GM19193 (cell line): ENCODE data around the gene DAB2IP.

Source experiments
- POLR2A ChIP-seq: IDR thresholded peaks from 4 replicates; pipeline ENCODE4 v1.6.1; 2011; ENCODE audit not compliant: insufficient read depth, insufficient read length; ENCODE audit errors: extremely low read depth

The DAB2IP gene

DNA sequence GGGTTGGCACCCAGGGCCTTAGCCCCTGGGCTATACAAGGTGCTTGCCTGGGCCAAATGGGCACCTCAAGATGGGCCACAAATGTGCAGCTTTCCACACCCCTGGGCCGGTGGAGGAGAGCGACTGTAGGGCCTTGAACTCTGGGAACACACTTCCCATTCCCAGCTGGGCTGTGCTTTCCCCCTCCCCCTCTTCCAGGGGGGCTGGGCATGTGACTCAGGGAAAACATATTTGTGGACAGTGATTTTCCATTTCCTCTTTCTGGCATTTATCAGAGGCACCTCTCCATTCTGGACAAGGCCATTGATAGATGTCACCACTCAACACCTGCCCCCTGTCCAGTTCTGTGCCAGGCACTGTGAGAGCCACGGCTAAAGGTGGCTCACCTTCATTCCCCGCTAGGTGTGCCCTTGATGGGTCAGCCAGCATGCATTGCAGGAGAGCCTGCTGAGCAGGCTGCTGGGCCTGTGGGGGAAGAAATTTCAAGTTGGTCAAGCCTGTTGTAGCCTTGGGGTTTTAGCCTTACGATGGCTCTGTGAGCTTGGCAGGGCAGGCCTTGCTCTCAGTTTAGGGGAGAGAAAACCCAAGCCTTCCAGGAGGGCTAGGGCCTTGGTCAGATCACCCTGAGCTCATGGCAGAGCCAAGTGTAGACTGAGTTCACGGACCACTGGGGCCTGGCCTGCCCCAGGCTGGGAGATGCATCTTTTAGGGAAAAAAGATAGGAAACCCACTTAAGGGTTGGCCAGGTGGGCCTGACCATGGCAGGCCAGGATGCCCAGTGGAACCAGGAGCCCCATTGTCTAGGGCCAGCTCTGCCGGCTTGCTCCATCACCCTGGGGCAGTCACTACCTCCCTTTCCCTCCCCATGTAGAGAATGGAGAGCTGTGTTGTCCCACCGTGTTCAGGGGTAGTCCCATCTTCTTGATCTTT is 113.9 kb downstream of the DAB2IP start:
- TF ChIP-seq POLR2A, result no peak

DNA sequence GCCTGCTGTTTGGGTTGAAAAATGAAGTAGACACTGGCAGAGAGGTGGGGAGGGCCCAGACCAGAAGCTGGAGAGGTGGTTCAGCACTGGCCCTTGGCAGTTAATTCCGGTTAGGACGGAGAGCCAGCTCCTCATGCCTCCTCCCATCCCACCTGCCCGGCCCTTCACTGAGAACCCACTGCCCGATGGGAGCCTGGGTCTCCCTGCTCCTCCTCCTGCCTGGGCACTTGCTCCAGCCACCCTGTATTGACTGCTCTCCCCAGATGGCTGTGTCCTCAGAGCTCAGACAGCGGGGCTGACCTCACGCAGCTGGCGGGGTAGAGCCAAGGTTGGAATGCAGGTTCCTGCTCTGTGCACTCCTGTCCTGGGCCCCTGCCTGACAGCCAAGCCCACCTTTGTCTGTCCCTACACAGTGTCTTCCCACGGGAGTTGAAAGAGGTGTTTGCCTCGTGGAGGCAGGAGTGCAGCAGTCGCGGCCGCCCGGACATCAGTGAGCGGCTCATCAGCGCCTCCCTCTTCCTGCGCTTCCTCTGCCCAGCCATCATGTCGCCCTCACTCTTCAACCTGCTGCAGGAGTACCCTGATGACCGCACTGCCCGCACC is 114.7 kb downstream of the DAB2IP start:
- no peak for TF ChIP-seq POLR2A

DNA sequence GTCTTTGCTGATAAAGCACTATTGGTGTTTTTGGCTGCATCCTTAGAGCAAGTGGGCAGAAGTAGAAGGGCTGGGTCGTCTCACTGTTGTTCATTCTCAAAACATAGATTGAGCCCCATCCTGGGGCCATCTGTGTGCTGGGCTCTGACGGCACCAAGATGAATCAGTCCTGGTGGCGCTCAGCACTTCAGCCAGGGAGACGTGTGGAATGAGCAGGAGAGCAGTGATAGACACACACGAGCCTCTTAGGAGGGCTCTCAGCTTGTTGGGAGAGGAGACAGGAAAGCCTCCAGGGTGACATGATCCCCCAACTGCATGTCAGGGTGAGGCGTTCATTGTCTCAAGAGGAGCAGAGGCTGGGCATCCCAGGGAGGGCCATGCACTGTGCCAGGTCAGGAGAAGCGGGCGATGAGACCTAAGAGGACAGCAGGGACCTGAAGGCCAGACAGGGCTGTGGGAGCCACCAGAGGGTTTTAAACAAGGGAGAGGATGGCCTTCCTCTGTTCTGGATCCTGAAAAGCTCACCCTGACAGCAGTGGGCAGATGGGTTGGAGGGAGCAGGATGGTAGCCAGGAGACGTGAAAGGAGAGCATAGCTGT is 115.8 kb downstream of the DAB2IP start:
- TF ChIP-seq POLR2A, result no peak

DNA sequence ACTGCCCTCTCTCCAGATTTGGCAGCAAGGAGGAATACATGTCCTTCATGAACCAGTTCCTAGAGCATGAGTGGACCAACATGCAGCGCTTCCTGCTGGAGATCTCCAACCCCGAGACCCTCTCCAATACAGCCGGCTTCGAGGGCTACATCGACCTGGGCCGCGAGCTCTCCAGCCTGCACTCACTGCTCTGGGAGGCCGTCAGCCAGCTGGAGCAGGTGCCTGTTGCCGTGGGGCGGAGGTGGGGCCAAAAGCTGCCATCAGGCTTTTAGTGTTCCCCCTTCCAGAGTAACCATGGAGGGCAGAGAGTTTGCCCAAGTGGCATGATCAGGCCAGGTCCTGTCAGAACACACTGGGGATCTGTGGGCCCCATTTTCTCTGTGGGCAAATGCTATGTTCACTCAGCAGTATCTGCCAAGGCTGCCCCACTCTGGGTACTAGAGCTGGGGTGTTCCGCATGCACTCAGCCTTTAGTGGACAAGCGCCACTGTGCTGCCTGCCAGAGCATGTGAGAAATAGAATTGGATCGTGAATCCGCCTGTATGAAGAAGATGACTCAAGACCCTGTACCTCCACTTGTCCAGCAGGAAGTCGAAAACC is 117.1 kb downstream of the DAB2IP start:
- no peak for TF ChIP-seq POLR2A

DNA sequence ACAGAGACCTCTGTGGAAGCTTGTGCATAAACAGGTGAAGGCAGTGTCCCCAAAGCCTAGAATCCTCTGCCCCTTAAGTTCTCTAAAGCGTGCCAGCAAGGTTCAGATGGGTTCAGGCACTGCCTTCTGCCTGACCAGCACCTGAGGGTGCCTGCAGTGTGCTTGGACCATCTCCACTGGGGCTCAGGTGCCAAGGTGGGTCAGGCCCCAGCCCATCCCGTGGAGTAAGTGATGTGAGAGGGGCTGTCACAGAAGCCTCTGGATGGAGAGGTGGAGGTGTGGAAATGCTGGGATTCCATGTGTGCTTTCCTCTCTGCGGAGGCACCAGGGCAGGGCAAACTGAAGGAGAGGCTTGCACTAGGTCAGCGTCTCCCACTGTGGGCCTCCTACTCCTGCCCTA is 118.5 kb downstream of the DAB2IP start:
- TF ChIP-seq POLR2A, result no peak

DNA sequence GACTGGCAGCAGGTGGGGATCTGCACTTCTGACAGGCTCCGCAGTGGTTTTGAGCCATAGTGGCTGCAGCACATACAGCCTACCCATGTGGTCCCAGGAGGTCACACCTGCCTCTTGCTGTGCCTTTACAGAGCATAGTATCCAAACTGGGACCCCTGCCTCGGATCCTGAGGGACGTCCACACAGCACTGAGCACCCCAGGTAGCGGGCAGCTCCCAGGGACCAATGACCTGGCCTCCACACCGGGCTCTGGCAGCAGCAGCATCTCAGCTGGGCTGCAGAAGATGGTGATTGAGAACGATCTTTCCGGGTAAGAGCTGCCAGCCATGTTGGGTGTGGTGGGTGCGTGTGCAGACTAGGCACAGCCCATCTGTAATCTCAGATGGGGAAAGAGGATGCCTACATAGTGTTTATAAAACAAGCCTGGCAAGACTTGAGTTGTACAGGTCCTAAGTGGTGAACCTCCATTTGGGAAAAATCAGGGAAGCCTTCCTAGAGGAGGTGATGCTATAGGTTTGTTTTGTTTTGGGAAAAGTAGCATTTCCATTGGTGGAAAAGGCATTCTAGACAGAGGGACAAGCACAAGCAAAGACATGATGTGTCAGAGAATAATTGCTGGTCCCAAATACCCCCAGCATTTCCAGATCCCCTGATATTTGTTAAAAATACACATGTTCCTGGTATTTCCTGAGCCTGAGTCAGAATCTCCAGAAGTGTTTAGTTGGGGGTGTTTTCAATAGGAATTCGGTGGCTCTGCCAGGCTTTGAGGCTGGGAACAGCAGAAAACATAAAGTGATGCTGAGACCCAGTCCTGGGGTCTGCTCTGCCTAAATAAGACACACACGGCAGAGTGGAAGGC is 119.2 kb downstream of the DAB2IP start:
- TF ChIP-seq POLR2A, result no peak

- no peak for TF ChIP-seq POLR2A
Measured at GRCh38 chr9:121771418-121771817, 120.0 kb downstream of the DAB2IP start.

DNA sequence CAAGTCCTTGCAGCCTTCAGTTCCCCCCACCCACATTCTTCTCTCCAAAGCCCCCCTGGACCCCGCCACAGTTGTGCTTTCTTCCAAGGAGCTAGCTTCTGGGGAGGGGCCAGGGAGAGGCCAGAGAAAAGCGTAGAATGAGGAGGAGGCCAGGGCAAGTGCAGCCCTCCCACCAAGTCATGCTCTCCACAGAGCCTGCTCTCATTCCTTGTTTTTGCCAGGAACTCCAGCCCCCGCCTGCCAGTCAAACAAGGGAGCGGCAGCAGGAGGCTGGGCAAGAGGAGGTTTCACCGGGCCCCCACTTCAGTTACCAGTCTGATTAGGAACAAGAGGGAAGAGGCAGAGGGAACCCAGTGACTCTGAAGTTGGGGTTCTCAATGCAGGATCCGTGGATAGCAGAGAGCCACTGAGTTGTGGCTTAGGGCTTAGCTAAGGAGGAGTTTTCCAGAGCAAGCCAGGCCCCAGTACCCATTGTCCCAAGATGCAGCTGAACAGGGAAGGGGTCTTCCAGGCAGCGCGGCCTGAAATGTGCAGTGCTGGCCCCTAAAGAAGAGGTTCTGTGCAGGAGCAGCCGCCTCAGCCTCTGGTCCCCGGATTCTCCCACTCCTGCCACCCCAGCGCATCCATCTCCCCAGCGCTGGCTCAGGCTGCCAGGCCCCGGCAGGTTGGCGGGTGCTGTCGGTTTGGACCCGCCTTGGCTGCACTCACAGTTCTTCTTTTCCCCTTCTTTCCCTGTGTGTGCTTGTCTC is 120.6 kb downstream of the DAB2IP start:
- TF ChIP-seq POLR2A, result no peak

- TF ChIP-seq POLR2A, result no peak
Measured at GRCh38 chr9:121772600-121773285, 121.3 kb downstream of the DAB2IP start.

GRCh38 chr9:121773286-121773953 is 122.0 kb downstream of the DAB2IP start:
- TF ChIP-seq POLR2A, result no peak

DNA sequence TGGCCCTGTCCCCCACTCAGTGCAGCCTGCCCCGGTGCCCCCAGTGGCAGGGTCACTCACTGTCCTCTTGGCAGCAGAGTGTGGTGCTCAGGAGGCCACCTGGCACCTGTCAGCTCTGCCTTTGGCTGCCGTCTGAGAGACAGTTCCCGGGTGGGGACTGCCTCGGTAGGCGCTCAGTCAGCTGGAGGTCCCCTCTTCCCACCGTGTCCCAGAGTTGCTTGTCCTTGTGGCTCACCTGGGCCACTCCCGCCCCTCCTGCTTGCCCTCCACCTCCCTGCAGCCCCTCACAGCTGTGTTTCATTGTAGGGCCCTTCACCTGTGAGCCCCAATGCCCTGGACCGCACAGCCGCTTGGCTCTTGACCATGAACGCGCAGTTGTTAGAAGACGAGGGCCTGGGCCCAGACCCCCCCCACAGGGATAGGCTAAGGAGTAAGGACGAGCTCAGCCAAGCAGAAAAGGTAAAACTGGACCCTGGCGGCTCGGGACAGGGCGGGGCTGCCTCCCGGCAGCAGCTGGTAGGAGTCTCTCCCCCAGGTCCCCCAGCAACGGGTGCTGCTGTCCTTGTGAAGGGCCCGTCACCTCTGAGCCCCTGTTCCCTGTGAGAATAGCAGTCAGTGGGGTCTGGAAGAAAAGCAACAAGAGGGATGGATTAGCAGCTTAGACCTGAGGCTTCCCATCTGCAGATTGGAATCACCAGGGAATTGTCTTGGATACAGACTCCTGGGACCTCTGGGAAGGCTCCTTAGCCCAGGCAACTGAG is 122.7 kb downstream of the DAB2IP start:
- TF ChIP-seq POLR2A, result no peak
